NCI-H128 (cell line): ENCODE measurements around the gene ABCA1.

Experiments used
- DNase-seq: peaks from one replicate; lab custom pipeline; 2025; ENCODE audit not compliant: unreplicated experiment; lab: John Stamatoyannopoulos, UW

Gene ABCA1

DNA sequence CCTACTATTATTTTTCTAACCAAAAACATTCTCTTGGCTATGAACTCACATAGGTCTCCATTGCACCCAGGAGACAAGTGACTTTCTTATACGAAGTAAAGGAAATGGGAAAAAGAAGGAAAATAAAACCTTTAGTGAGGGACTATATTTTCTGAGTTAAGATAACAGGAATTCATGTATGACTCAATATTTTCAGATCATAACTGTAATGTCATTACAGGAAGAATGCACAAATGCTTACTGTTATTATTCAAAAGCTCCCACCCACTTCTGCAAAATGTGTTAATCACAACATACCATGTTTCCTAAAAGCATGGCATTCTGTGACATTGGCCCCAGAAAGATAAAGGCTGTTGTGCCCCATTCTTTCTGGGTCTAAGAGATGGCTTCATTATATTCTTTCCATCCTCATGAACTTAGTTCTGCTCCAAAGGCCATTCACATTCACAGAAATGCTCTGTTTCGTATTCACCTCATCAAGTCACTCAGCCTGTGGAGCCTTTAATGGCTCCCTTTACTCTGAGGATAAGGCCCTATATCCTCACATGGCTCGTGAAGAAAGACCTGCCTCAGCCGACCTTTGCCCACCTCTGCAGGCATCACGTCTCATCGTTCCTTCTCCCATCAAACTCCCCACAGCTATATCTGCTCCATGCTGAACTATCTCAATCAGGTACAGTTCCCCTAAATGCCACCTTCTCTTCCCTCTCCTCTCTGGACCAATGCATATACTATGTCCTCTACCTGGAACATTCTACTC, 77.0 kb downstream of the ABCA1 start:
- no peak for DNase-seq

DNA sequence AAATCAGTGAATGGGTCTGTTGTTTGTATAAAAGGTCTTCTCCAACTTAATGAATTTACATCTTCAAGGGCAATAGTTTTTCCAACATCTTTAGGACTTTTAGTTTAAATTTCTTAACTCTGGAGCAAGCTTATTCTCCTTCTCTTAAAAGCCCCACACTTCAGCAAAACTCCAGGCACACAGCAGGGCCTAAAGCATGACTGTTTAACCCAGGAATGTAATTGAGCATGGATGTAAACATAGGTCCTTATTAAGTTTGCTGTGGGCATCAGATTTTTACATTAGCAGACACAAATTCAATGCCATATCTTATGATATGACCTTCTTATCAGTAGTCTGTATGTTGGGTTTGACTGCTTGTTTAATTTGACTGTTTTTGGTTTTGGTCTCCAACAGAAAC, 78.9 kb downstream of the ABCA1 start:
- no peak for DNase-seq

DNA sequence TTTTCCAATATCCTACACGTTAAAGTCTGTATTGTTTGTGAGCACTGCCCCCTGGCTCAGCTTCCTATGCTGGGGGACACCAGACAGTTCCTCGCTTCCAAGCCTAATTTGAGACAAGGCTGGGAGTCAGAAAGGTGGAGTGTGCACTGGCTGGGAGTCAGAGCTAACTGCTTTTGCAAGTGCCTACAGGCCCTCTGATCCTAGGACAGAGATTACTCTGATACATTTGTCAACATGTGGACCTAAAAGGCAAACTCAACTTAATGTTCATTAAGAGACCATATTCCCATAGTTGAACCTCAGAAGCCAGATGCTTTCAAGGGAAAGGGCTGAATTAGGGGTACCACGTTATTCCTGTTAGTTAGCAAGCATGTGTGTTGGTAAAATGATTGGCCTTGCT, 83.2 kb downstream of the ABCA1 start:
- DNase-seq: no peak

DNA sequence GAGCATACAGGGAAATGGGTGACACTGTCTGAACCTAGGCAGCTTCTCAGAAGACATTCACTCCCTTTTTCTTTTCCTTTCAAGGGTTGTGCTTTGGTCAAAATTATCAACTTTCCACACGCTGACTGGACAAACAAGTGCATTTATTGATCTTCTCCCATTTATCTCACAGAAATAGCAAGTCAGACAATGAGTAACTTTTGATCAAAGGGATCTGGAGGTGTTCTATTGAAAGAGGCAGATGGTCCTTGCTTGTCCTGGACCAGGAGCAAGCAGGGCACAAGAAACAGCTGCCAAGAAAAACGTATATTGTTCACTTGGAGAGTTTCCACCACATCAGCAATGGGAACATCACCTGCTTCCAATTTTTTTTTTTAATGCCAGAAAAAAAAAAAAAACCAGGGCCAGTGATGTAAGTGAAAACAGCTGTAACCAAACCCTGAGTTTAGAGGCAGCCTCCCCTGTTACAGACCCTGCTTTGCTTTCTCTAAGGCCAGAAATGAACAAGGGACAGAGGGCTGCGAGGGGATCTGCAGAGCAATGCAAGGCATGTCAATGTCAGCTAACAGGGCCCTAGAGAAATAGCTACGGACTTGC, 84.2 kb downstream of the ABCA1 start:
- DNase-seq: no peak

DNA sequence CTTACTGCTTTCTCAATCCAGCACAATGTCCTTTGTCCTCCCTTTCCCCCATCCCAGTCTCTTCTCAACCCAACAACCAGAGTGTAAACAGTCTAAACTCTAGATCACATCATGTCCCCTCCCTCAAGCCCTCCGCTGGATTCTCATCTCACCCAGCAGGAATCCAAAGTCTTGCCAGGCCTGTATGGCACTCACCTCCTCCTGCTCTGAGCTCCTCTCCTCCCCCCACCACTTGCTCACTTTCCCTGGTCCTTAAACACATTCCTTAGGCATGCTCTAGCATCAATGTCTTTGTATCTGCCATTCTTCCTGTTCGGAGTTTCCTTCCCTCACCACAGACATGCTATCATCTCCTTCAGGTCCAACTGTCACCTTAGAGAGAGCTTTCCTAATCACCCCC, 85.3 kb downstream of the ABCA1 start:
- no peak for DNase-seq

- no peak for DNase-seq
Observed at GRCh38 chr9:104841601-104842141, 86.3 kb downstream of the ABCA1 start.

DNA sequence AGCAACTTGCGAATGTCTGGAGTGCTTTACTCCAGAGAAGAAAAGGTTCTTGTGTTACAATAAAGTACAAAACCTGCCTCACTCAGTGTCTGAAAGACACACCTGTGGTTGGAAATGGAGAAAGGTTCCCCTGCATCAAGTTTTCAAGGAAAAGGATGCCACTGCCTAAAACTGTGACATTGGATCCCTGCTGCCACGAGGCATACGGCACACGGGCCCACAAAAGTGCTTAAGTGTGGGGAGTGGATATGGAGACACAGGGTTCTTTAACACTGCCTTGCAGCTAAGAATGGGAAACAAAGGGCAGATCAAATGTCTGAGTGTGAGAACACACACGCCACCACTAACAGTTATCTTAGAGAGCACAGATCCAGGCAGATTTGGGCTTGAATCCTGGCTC, 89.0 kb downstream of the ABCA1 start:
- no peak for DNase-seq

DNA sequence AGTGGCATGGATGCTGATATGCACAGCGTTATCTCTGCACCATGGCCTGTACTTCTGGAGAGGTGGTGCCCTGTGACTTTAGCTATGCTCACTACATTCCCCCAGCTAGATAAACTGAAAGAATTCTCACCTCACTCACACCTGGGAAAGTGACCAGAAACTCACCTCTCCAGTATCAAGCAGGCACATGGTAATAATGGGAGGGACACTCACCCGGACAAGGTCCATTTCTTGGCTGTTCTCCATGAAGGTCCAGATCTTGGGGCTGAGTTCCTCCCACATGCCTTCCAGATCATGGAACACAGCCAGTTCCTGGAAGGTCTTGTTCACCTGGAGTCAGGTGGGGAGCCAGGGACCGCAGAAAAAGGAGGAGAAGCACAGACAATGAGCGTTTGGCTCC, 91.2 kb downstream of the ABCA1 start:
- DNase-seq: no peak

DNA sequence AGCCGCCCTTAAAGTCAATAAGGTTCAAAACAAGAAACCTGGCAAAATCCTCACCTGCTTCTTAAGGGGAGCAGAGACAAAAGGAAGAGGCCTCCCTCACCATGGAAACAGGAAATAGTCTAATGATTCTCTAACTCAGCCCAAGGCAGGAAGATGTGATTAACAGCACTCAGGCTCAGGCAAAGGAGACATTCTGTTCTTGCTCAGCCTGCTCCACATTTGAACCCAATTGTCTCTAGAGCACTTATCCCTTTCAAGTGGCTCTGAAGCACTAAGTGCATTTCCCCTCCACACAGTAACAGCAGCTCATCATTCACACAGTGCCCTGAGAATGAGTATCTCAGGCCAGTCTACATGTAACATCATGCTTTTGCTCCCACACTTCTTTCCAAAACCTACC, 91.7 kb downstream of the ABCA1 start:
- peak; percentile 66 for DNase-seq

GRCh38 chr9:104835161-104835560, 92.8 kb downstream of the ABCA1 start:
- DNase-seq: no peak

DNA sequence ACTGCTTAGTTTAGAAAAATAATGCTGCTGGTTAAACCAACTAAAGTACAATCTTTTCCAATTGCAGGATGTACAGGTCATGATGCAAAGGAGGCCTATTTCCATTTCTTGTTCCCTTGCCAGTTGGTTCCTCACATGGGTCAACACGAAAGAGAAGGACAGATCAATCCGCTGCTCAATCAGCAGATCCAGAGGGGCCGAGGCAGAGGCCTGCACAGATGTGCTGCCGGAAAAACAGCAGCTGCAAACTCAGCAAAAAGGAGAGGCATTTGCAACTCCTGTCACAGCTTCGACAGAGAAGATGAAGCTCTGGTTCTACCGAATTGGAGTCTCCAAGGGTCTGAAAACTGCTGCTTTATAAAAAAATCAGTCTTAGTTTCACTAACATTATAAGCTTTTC, 94.3 kb downstream of the ABCA1 start:
- no peak for DNase-seq

DNA sequence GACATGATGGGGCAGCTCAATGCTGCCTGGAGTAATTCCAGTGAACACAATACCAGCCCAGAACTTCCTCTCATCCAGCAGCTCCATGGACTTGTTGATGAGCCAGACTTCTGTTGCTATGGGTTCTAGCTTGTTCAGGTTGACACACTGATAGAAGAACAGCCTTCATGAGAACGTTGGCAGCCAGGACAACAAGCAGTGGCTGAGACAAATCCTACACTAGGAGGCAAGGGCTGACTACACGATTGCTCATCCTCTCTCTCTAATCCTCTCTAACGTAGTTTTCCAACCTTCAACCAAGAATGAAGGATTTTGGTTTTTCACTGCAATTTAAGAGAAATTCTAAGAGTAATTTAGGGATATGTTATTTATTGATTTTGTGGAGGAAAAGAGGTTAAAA, 96.3 kb downstream of the ABCA1 start:
- no peak for DNase-seq

GRCh38 chr9:104826911-104827310, 101.0 kb downstream of the ABCA1 start:
- no peak for DNase-seq

GRCh38 chr9:104826079-104826775, 101.7 kb downstream of the ABCA1 start:
- no peak for DNase-seq

- DNase-seq: no peak
Observed at GRCh38 chr9:104820336-104820735, 107.6 kb downstream of the ABCA1 start.

DNA sequence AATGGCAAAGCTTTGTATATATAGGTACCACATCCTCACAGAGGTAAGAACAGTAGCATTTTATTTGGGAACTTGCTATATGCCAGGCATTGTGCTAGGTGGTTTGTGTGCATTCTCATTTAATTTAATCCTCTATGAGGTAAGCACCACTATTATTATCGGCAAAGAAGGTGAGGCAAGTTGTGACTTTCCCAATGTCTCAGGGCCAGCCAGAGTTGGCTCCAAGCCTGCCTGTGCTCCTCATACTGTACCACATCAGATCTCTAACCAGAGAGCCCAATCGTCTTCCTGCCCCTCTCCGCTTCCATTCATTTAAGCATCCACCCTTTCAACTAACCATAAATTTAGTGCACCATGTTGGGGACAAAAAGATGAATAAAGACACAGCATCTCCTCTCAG, 108.9 kb downstream of the ABCA1 start:
- DNase-seq: no peak

- DNase-seq: no peak
Observed at GRCh38 chr9:104817437-104817836, 110.5 kb downstream of the ABCA1 start.

- DNase-seq: no peak
Observed at GRCh38 chr9:104815851-104816565, 111.9 kb downstream of the ABCA1 start.

- no peak for DNase-seq
Observed at GRCh38 chr9:104810421-104811339, 117.3 kb downstream of the ABCA1 start.

- peak; percentile 21 for DNase-seq
Observed at GRCh38 chr9:104808035-104808614, 119.8 kb downstream of the ABCA1 start.
